ENCODE data around the gene METTL2B. TPM values are rescaled to one million over a fixed set of nuclear protein-coding genes. Genes with fewer than 3 reads are reported as not detected.

METTL2B gene
- total and polyA plus RNA-seq, 2 of the 13 experiments (the other 11 are each of a cell fraction or from before 2014, with no cell fraction given) = 15.5 to 33.1 TPM

- TF ChIP-seq ZNF609 (CRISPR knock-in tag; IDR thresholded peaks at IDR 0.05; ENCODE audit: borderline replicate concordance) (peak; percentile 36; the same call in 1 of the 2 replicates), IRF9 (CRISPR knock-in tag; IDR thresholded peaks at IDR 0.05; ENCODE audit: borderline replicate concordance) (peak; percentile 81; the same call in 1 of the 2 replicates), NR2C2 (CRISPR knock-in tag; IDR thresholded peaks at IDR 0.05; ENCODE audit: borderline replicate concordance) (no peak), REXO4 (CRISPR knock-in tag; IDR thresholded peaks at IDR 0.05; ENCODE audit: borderline replicate concordance) (no peak), ZNF414 (CRISPR knock-in tag; IDR thresholded peaks at IDR 0.05) (no peak), U2AF2 (IDR thresholded peaks at IDR 0.05; ENCODE audit: low read depth, low read length) (no peak), ZNF317 (CRISPR knock-in tag; IDR thresholded peaks at IDR 0.05) (no peak; the same call in 1 of the 2 replicates), ZNF564 (CRISPR knock-in tag; IDR thresholded peaks at IDR 0.05) (peak; percentile 19; the same call in 1 of the 2 replicates), ZNF337 (CRISPR knock-in tag; IDR thresholded peaks at IDR 0.05; ENCODE audit: borderline replicate concordance, low read depth) (peak; percentile 83; the same call in 1 of the 2 replicates), ZNF883 (CRISPR knock-in tag; IDR thresholded peaks at IDR 0.05; ENCODE audit: not compliant biosample characterization) (no peak), ZNF792 (CRISPR knock-in tag; IDR thresholded peaks at IDR 0.05) (peak; percentile 84; the same call in 1 of the 2 replicates), ZNF253 (CRISPR knock-in tag; IDR thresholded peaks at IDR 0.05; ENCODE audit: borderline replicate concordance) (0 out of 2 replicates have a peak, but pooled peaks have one; percentile 32), ZNF841 (CRISPR knock-in tag; IDR thresholded peaks at IDR 0.05; ENCODE audit: borderline replicate concordance) (no peak), ZNF674 (CRISPR knock-in tag; IDR thresholded peaks at IDR 0.05; ENCODE audit: low read depth) (no peak), GMEB2 (CRISPR knock-in tag; IDR thresholded peaks at IDR 0.05; ENCODE audit: low read depth) (peak; percentile 95), ZFP37 (CRISPR knock-in tag; IDR thresholded peaks at IDR 0.05; ENCODE audit: borderline replicate concordance) (no peak), ZMAT5 (CRISPR knock-in tag; IDR thresholded peaks at IDR 0.05; ENCODE audit: borderline replicate concordance, low read depth) (no peak), RAD21 (CRISPR knock-in tag; IDR thresholded peaks at IDR 0.05) (no peak), FOXJ3 (CRISPR knock-in tag; IDR thresholded peaks at IDR 0.05; ENCODE audit: borderline replicate concordance) (no peak), KLF6 (CRISPR knock-in tag; IDR thresholded peaks at IDR 0.05) (0 out of 2 replicates have a peak, but pooled peaks have one; percentile 48), ELF1 (CRISPR knock-in tag; IDR thresholded peaks at IDR 0.05) (no peak)
Observed at GRCh38 chr7:128455543-128456254, 20.8 kb upstream of the METTL2B start, which contains the start of gene HILPDA (continued).
